DOHH2 (cell line): Measurements from ENCODE around the gene MICAL2.

ENCODE experiments used
- H3F3A ChIP-seq: fragments of 200-600 bp; sonication (generic), shearing (Covaris generic); 2 replicates; pipeline ENCODE4 v1.6.0; 2016; ENCODE audit warnings: antibody characterized with exemption, mild to moderate bottlenecking; ENCODE audit not compliant: control insufficient read depth, insufficient read depth
- H3K27ac ChIP-seq: fragments of 200-600 bp; sonication (generic); 2 replicates; pipeline ENCODE4 v1.5.1; 2014; ENCODE audit warnings: low read depth, mild to moderate bottlenecking, low read length, moderate library complexity
- H3K27me3 ChIP-seq: fragments of 200-600 bp; sonication (generic); 2 replicates; pipeline ENCODE4 v1.6.1; 2014; ENCODE audit warnings: mild to moderate bottlenecking, low read length, mixed read lengths; ENCODE audit not compliant: control insufficient read depth
- H3K36me3 ChIP-seq: fragments of 200-600 bp; sonication (generic); 2 replicates; pipeline ENCODE4 v1.6.1; 2014; ENCODE audit warnings: mild to moderate bottlenecking, low read length, moderate library complexity, mixed read lengths; ENCODE audit not compliant: control insufficient read depth
- H3K4me1 ChIP-seq: fragments of 200-600 bp; sonication (generic); 2 replicates; pipeline ENCODE4 v1.6.1; 2014; ENCODE audit warnings: mild to moderate bottlenecking, low read length, mixed read lengths; ENCODE audit not compliant: control insufficient read depth
- H3K4me2 ChIP-seq: fragments of 200-600 bp; sonication (generic); 2 replicates; pipeline ENCODE4 v1.6.0; 2014; ENCODE audit warnings: mild to moderate bottlenecking, low read length, moderate library complexity
- H3K4me3 ChIP-seq: fragments of 200-600 bp; sonication (generic); 2 replicates; pipeline ENCODE4 v1.5.1; 2014; ENCODE audit warnings: mild to moderate bottlenecking, low read length, mixed read lengths
- H3K79me2 ChIP-seq: fragments of 200-600 bp; sonication (generic); 2 replicates; pipeline ENCODE4 v1.6.1; 2014; ENCODE audit warnings: mild to moderate bottlenecking, low read length, mixed read lengths; ENCODE audit not compliant: control insufficient read depth
- H3K9me2 ChIP-seq: fragments of 200-600 bp; sonication (generic); replicated peaks from 2 replicates; pipeline ENCODE4 v1.6.1; 2014; ENCODE audit warnings: mild to moderate bottlenecking, low read length, mixed read lengths; ENCODE audit not compliant: control insufficient read depth
- H3K9me3 ChIP-seq: fragments of 200-600 bp; sonication (generic); 2 replicates; pipeline ENCODE4 v1.6.1; 2014; ENCODE audit warnings: antibody characterized with exemption, low read length, mixed read lengths; ENCODE audit not compliant: control insufficient read depth, insufficient read depth
- H4K20me1 ChIP-seq: fragments of 200-600 bp; sonication (generic); 2 replicates; pipeline ENCODE4 v1.6.0; 2014; ENCODE audit warnings: low read depth, mild to moderate bottlenecking, antibody characterized with exemption, low read length, moderate library complexity; ENCODE audit not compliant: control insufficient read depth, insufficient read depth
- EZH2phosphoT487 ChIP-seq: fragments of 200-600 bp; sonication (generic); IDR thresholded peaks from 2 replicates; pipeline ENCODE4 v1.6.1; 2017; ENCODE audit warnings: borderline replicate concordance, mild to moderate bottlenecking, antibody characterized with exemption, low read length, moderate library complexity, mixed read lengths
- TF ChIP-seq, protein P1 (sequence below): fragments of 200-600 bp; sonication (generic); IDR thresholded peaks from one replicate; pipeline ENCODE4 v1.5.1; 2014; ENCODE audit warnings: antibody characterized with exemption, mild to moderate bottlenecking, low read depth, low read length; ENCODE audit not compliant: poor library complexity, severe bottlenecking

The MICAL2 gene

GRCh38 chr11:12219757-12220156 is 109.4 kb downstream of the MICAL2 start:
- Histone ChIP-seq H3K27ac (no peak overlapping the region), H3K79me2 (no peaks in the 10 kb centered on the region), H3K9me2 (no peaks in the 10 kb centered on the region), H3K4me3 (no peak overlapping the region), H3K4me2 (no peak overlapping the region), H3K27me3 (peaks cover 7% of the 10 kb centered on the region), H3F3A (no peaks in the 10 kb centered on the region), H4K20me1 (no peaks in the 10 kb centered on the region), H3K4me1 (no peaks in the 10 kb centered on the region), H3K36me3 (no peaks in the 10 kb centered on the region), H3K9me3 (no peaks in the 10 kb centered on the region)
- TF ChIP-seq, protein P1, sequence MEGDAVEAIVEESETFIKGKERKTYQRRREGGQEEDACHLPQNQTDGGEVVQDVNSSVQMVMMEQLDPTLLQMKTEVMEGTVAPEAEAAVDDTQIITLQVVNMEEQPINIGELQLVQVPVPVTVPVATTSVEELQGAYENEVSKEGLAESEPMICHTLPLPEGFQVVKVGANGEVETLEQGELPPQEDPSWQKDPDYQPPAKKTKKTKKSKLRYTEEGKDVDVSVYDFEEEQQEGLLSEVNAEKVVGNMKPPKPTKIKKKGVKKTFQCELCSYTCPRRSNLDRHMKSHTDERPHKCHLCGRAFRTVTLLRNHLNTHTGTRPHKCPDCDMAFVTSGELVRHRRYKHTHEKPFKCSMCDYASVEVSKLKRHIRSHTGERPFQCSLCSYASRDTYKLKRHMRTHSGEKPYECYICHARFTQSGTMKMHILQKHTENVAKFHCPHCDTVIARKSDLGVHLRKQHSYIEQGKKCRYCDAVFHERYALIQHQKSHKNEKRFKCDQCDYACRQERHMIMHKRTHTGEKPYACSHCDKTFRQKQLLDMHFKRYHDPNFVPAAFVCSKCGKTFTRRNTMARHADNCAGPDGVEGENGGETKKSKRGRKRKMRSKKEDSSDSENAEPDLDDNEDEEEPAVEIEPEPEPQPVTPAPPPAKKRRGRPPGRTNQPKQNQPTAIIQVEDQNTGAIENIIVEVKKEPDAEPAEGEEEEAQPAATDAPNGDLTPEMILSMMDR, result no peak
- TF ChIP-seq EZH2phosphoT487, result no peak

GRCh38 chr11:12220305-12220704 is 109.9 kb downstream of the MICAL2 start:
- Histone ChIP-seq H4K20me1 (no peaks in the 10 kb centered on the region), H3K9me3 (no peaks in the 10 kb centered on the region), H3K79me2 (no peaks in the 10 kb centered on the region), H3K4me3 (no peak overlapping the region), H3K27me3 (peaks cover 1% of the 10 kb centered on the region), H3K27ac (no peak overlapping the region), H3K4me1 (no peaks in the 10 kb centered on the region), H3K36me3 (no peaks in the 10 kb centered on the region), H3K9me2 (no peaks in the 10 kb centered on the region), H3K4me2 (no peak overlapping the region), H3F3A (no peaks in the 10 kb centered on the region)
- TF ChIP-seq, protein P1, result no peak
- no peak for TF ChIP-seq EZH2phosphoT487

DNA sequence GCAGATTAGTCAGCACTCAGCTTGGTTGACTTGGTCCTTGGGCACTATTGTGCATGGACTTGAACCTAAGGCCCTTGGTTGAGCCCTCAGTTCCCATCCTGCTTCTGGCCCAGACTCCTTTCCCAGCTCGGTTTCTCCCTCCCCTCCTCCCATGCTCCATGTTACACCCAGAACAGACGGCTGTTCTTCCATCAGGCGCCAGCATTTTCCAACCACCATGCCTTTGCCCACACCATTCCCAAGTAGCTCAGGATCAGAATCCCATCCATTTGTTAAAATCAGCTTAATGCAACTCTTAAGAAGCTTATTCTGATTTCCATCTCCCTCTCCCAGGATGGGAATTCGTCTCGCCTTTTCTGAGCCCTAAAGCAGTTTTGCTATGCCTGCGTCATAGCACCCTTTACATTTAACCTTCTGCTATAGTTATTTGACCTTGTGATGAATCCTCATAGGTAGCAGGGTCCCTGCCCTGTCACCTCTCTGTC is 110.7 kb downstream of the MICAL2 start:
- H3K27me3 ChIP-seq, result no peaks in the 10 kb centered on the region
- TF ChIP-seq EZH2phosphoT487, result no peak
- TF ChIP-seq, protein P1, result no peak
- no peaks in the 10 kb centered on the region for H4K20me1 ChIP-seq
- H3K9me2 ChIP-seq, result no peaks in the 10 kb centered on the region
- no peak overlapping the region for H3K4me2 ChIP-seq
- H3K36me3 ChIP-seq, result no peaks in the 10 kb centered on the region
- no peaks in the 10 kb centered on the region for H3K4me1 ChIP-seq
- no peak overlapping the region for H3K27ac ChIP-seq
- H3K9me3 ChIP-seq, result no peaks in the 10 kb centered on the region
- no peaks in the 10 kb centered on the region for H3K79me2 ChIP-seq
- H3F3A ChIP-seq, result no peaks in the 10 kb centered on the region
- H3K4me3 ChIP-seq, result no peak overlapping the region
